Liver (tissue), 9 donors: ENCODE measurements around the gene CDC42SE1. TPM values are rescaled to one million over a fixed set of nuclear protein-coding genes. Genes with fewer than 3 reads are reported as not detected.

Experiments
- DNase-seq: peaks from one replicate; pipeline ENCODE4 v3.0.0-alpha.2; 2017; ENCODE audit warnings: low spot score
- H3K27ac ChIP-seq, 2 donors: one replicate each; pipeline ENCODE4 v1.7.0; 2013; ENCODE audit warnings: inconsistent platforms in 2 of 2, low read length in 2 of 2, control low read depth in 1 of 2, low read depth in 1 of 2, mild to moderate bottlenecking in 1 of 2
- H3K27me3 ChIP-seq, 4 donors: one replicate each; pipeline versions ENCODE4 v1.6.1 to v1.7.0; 2013; ENCODE audit warnings: low read length in 3 of 4, inconsistent platforms in 1 of 4, mild to moderate bottlenecking in 1 of 4, moderate library complexity in 1 of 4; ENCODE audit not compliant: control insufficient read depth in 4 of 4, insufficient read depth in 4 of 4
- H3K36me3 ChIP-seq, 4 donors: one replicate each; pipeline versions ENCODE4 v1.6.1 to v1.7.0; 2013; ENCODE audit warnings: low read length in 3 of 4, mild to moderate bottlenecking in 3 of 4, low read depth in 1 of 4, moderate library complexity in 1 of 4; ENCODE audit not compliant: control insufficient read depth in 4 of 4, insufficient read depth in 3 of 4
- H3K4me1 ChIP-seq, 4 donors: one replicate each; pipeline versions ENCODE4 v1.6.1 to v1.7.0; 2013; ENCODE audit warnings: low read length in 3 of 4, mild to moderate bottlenecking in 3 of 4, moderate library complexity in 1 of 4; ENCODE audit not compliant: control insufficient read depth in 4 of 4, insufficient read depth in 4 of 4
- H3K4me3 ChIP-seq, 3 donors: one replicate each; pipeline versions ENCODE4 v1.6.1 to v1.7.0; 2013; ENCODE audit warnings: low read length in 3 of 3, control low read depth in 1 of 3, low read depth in 1 of 3, mild to moderate bottlenecking in 1 of 3
- H3K9ac ChIP-seq, 2 donors: one replicate each; pipeline ENCODE4 v1.7.0; 2013; ENCODE audit warnings: low read length in 2 of 2, mild to moderate bottlenecking in 2 of 2, moderate library complexity in 2 of 2, control low read depth in 1 of 2, low read depth in 1 of 2
- H3K9me3 ChIP-seq, 4 donors: one replicate each; pipeline versions ENCODE4 v1.6.1 to v1.7.0; 2013; ENCODE audit warnings: low read length in 3 of 4; ENCODE audit not compliant: control insufficient read depth in 4 of 4
- ATF3 ChIP-seq: IDR thresholded peaks from 2 replicates; pipeline ENCODE4 v1.6.1; 2016; ENCODE audit warnings: antibody characterized with exemption
- CTCF ChIP-seq: fragments of 150-350 bp; IDR thresholded peaks from 2 replicates; pipeline ENCODE4 v1.5.1; 2017; ENCODE audit warnings: improper control_type of control experiment, low read depth, low read length; ENCODE audit not compliant: missing input control
- EGR1 ChIP-seq, 2 donors: IDR thresholded peaks; 2 replicates each; pipeline ENCODE4 v1.6.1; 2016 to 2018; ENCODE audit warnings: antibody characterized with exemption in 2 of 2, low read depth in 2 of 2
- FOXA1 ChIP-seq: IDR thresholded peaks from 2 replicates; pipeline ENCODE4 v1.6.1; 2016; ENCODE audit warnings: antibody characterized with exemption
- FOXA2 ChIP-seq: IDR thresholded peaks from 2 replicates; pipeline ENCODE4 v1.6.1; 2016; ENCODE audit warnings: antibody characterized with exemption
- GABPA ChIP-seq, 2 donors: IDR thresholded peaks in 1 of 2; conservative IDR thresholded peaks in 1 of 2; 2 replicates each; pipeline ENCODE4 v1.6.1; 2016; ENCODE audit warnings: antibody characterized with exemption in 2 of 2, mild to moderate bottlenecking in 1 of 2, moderate library complexity in 1 of 2
- HNF4A ChIP-seq, 2 donors: conservative IDR thresholded peaks; 2 replicates each; pipeline ENCODE4 v1.6.1; 2016; ENCODE audit warnings: antibody characterized with exemption in 2 of 2, mild to moderate bottlenecking in 2 of 2
- HNF4G ChIP-seq: IDR thresholded peaks from 2 replicates; pipeline ENCODE4 v1.6.1; 2016; ENCODE audit warnings: antibody characterized with exemption
- JUND ChIP-seq, 2 donors: IDR thresholded peaks; 2 replicates each; pipeline ENCODE4 v1.6.1; 2016; ENCODE audit warnings: antibody characterized with exemption in 2 of 2
- MAX ChIP-seq: IDR thresholded peaks from 2 replicates; pipeline ENCODE4 v1.6.1; 2016; ENCODE audit warnings: antibody characterized with exemption
- NR2F2 ChIP-seq: IDR thresholded peaks from 2 replicates; pipeline ENCODE4 v1.6.1; 2016; ENCODE audit warnings: antibody characterized with exemption
- RAD21 ChIP-seq, 2 donors: IDR thresholded peaks; 2 replicates each; pipeline ENCODE4 v1.6.1; 2016; ENCODE audit warnings: antibody characterized with exemption in 2 of 2, mild to moderate bottlenecking in 2 of 2
- RXRA ChIP-seq, 2 donors: IDR thresholded peaks; 2 replicates each; pipeline ENCODE4 v1.6.1; 2017 to 2018; ENCODE audit warnings: antibody characterized with exemption in 2 of 2, mild to moderate bottlenecking in 1 of 2
- SP1 ChIP-seq: IDR thresholded peaks from 2 replicates; pipeline ENCODE4 v1.6.1; 2018; ENCODE audit warnings: antibody characterized with exemption, mild to moderate bottlenecking
- TAF1 ChIP-seq: conservative IDR thresholded peaks from 2 replicates; pipeline ENCODE4 v1.6.1; 2016; ENCODE audit warnings: antibody characterized with exemption, mild to moderate bottlenecking
- YY1 ChIP-seq: IDR thresholded peaks from 2 replicates; pipeline ENCODE4 v1.6.1; 2016; ENCODE audit warnings: antibody characterized with exemption, mild to moderate bottlenecking
- WGBS: extraction: QIAGEN DNeasy Blood & Tissue Kit; methylation state at CpG from one replicate; pipeline ENCODE4 v1.1.7; 2013; 5-methylcytosine and 5-hydroxymethylcytosine counted together
- polyA plus RNA-seq, 2 donors: library from polyadenylated mRNA; stranded (reverse) in 1 of 2; unstranded in 1 of 2; fragments of 200-250 nt in 1 of 2; fragments of >200 nt in 1 of 2; fragmentation: Nextera tagmentation in 1 of 2; extraction: Ambion mirVana in 1 of 2; gene quantifications; one replicate each; pipeline versions ENCODE4 v1.2.1 to v1.2.3, GENCODE V29; 2013 to 2015
- total RNA-seq, 2 donors: library from RNA; depleted of rRNA; stranded (reverse); fragments of >200 nt; gene quantifications; one replicate each; pipeline ENCODE4 v1.2.3, GENCODE V29; 2014
- TF ChIP-seq, protein P1 (sequence below): IDR thresholded peaks from 2 replicates; pipeline ENCODE4 v1.6.1; 2016; ENCODE audit warnings: antibody characterized with exemption
- TF ChIP-seq, protein P2 (sequence below): IDR thresholded peaks from 2 replicates; pipeline ENCODE4 v1.6.1; 2016; ENCODE audit warnings: antibody characterized with exemption, mild to moderate bottlenecking
- donor health status: healthy.
- donor health status: healthy.
- donor health status: healthy.
- donor health status: healthy.
- donor health status: healthy.

The CDC42SE1 gene
- total and polyA plus RNA-seq, 4 donors: 9.5 to 28.1 (median 16.7) TPM

DNA sequence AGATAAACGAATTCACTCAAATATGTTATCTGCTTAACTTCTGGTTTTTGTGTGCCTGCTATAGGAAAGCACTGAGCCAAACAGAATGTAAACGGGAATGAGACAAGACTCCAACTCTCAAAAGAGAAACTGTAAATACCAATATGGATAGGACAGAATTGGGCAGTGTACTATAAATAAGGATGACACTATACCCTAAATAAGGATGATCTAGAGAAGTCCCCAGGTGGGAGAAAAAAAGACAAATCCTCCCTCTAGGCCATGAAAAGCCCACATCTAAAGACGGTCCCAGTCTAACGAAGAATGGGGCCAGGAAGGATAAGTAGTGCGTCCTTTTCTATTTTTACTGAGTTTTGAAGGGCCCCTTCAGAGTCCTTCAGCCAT lies 9.7 kb upstream of the CDC42SE1 start:
- 91% methylated on average over 5 of the region's 5 CpGs for WGBS
- Histone ChIP-seq H3K27me3 (no peaks in the 10 kb centered on the region), H3K9ac (no peak overlapping the region), H3K9me3 (no peaks in the 10 kb centered on the region), H3K4me3 (no peak overlapping the region), H3K4me1 (peaks cover 7 to 29% (median 21%) of the 10 kb centered on the region in 4 donors), H3K36me3 (no peaks in the 10 kb centered on the region), H3K27ac (no peak overlapping the region)
- TF ChIP-seq FOXA2: no peak
- DNase-seq: no peak

- H3K27me3 ChIP-seq: no peaks in the 10 kb centered on the region
- no peaks in the 10 kb centered on the region for H3K9me3 ChIP-seq
- TF ChIP-seq TAF1 (no peak), FOXA1 (no peak), CTCF (no peak), ATF3 (no peak), YY1 (no peak), SP1 (no peak), EGR1 (IDR thresholded peaks at IDR 0.05; ENCODE audit: low read depth in 2 of 2) (no peak), JUND (IDR thresholded peaks at IDR 0.05) (no peak), RXRA (IDR thresholded peaks at IDR 0.05) (no peak), NR2F2 (no peak), HNF4A (conservative IDR thresholded peaks at IDR 0.05) (no peak), MAX (no peak), FOXA2 (no peak), RAD21 (IDR thresholded peaks at IDR 0.05) (no peak), GABPA (IDR thresholded peaks at IDR 0.05 in 1 of 2, conservative IDR thresholded peaks at IDR 0.05 in 1 of 2) (no peak), HNF4G (no peak)
- TF ChIP-seq, protein P1, sequence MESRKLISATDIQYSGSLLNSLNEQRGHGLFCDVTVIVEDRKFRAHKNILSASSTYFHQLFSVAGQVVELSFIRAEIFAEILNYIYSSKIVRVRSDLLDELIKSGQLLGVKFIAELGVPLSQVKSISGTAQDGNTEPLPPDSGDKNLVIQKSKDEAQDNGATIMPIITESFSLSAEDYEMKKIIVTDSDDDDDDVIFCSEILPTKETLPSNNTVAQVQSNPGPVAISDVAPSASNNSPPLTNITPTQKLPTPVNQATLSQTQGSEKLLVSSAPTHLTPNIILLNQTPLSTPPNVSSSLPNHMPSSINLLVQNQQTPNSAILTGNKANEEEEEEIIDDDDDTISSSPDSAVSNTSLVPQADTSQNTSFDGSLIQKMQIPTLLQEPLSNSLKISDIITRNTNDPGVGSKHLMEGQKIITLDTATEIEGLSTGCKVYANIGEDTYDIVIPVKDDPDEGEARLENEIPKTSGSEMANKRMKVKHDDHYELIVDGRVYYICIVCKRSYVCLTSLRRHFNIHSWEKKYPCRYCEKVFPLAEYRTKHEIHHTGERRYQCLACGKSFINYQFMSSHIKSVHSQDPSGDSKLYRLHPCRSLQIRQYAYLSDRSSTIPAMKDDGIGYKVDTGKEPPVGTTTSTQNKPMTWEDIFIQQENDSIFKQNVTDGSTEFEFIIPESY: no peak
- TF ChIP-seq, protein P2, sequence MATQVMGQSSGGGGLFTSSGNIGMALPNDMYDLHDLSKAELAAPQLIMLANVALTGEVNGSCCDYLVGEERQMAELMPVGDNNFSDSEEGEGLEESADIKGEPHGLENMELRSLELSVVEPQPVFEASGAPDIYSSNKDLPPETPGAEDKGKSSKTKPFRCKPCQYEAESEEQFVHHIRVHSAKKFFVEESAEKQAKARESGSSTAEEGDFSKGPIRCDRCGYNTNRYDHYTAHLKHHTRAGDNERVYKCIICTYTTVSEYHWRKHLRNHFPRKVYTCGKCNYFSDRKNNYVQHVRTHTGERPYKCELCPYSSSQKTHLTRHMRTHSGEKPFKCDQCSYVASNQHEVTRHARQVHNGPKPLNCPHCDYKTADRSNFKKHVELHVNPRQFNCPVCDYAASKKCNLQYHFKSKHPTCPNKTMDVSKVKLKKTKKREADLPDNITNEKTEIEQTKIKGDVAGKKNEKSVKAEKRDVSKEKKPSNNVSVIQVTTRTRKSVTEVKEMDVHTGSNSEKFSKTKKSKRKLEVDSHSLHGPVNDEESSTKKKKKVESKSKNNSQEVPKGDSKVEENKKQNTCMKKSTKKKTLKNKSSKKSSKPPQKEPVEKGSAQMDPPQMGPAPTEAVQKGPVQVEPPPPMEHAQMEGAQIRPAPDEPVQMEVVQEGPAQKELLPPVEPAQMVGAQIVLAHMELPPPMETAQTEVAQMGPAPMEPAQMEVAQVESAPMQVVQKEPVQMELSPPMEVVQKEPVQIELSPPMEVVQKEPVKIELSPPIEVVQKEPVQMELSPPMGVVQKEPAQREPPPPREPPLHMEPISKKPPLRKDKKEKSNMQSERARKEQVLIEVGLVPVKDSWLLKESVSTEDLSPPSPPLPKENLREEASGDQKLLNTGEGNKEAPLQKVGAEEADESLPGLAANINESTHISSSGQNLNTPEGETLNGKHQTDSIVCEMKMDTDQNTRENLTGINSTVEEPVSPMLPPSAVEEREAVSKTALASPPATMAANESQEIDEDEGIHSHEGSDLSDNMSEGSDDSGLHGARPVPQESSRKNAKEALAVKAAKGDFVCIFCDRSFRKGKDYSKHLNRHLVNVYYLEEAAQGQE: no peak
- no peak overlapping the region for H3K4me3 ChIP-seq
- H3K9ac ChIP-seq: no peak overlapping the region
- no peak for DNase-seq
- H3K36me3 ChIP-seq: no peaks in the 10 kb centered on the region
- peaks cover 7 to 29% (median 21%) of the 10 kb centered on the region in 4 donors for H3K4me1 ChIP-seq
- 95% methylated on average over 4 of the region's 4 CpGs for WGBS
- H3K27ac ChIP-seq: no peak overlapping the region
These were observed 7.8 kb upstream of the CDC42SE1 start for GRCh38 chr1:151067185-151067584.
